K562 (cell line): ENCODE results near the gene ZMIZ1. TPM values are rescaled to one million over a fixed set of nuclear protein-coding genes. Genes with fewer than 3 reads are reported as not detected.

ENCODE experiments used
- EP300 ChIP-seq: IDR thresholded peaks from 2 replicates; pipeline ENCODE4 v1.6.1; 2012; ENCODE audit warnings: low read length, improper control_type of control experiment
- FOXK1 ChIP-seq: sonication (generic); formaldehyde crosslinking; IDR thresholded peaks from 2 replicates; pipeline ENCODE4 v1.8.0; 2022; ENCODE audit warnings: missing genetic modification reagents, mild to moderate bottlenecking, borderline replicate concordance
- HOXB6 ChIP-seq: fragments of 250-450 bp; sonication (Bioruptor Pico); IDR thresholded peaks from 2 replicates; pipeline ENCODE4 v1.5.1; 2022; ENCODE audit warnings: mild to moderate bottlenecking, borderline replicate concordance
- POLR2G ChIP-seq: fragments of 200-400 bp; formaldehyde crosslinking; IDR thresholded peaks from 2 replicates; pipeline ENCODE4 v1.6.1; 2017; ENCODE audit warnings: low read depth, mild to moderate bottlenecking, antibody characterized with exemption, low read length, moderate library complexity
- U2AF1 ChIP-seq: fragments of 200-400 bp; formaldehyde crosslinking; optimal IDR thresholded peaks from 2 replicates; pipeline ENCODE3; 2017; ENCODE audit warnings: mild to moderate bottlenecking, low read depth, low read length, moderate library complexity
- ZFP36 ChIP-seq: fragments of 150-350 bp; IDR thresholded peaks from 2 replicates; pipeline ENCODE4 v1.6.1; 2018; ENCODE audit warnings: low read length, low read depth; ENCODE audit not compliant: partially characterized antibody
- ZNF217 ChIP-seq: sonication (generic); formaldehyde crosslinking; IDR thresholded peaks from 2 replicates; pipeline ENCODE4 v1.8.0; 2022; ENCODE audit warnings: mild to moderate bottlenecking, missing genetic modification reagents
- polyA plus RNA-seq, 8 experiments: library from polyadenylated mRNA; depleted of rRNA in 4 of 8; stranded (reverse) in 5 of 8; unstranded in 3 of 8; fragments of >200 nt; fragmentation: Nextera tagmentation in 2 of 8; fragmentation: Illumina TruSeq in 1 of 8; extraction: Ambion mirVana in 2 of 8; extraction: Trizol in 1 of 8; gene quantifications; 2 replicates each; pipeline versions ENCODE4 v1.2.1 to v1.2.3, GENCODE V29; 2011 to 2014; ENCODE audit warnings: inconsistent platforms in 1 of 8, missing spikeins in 1 of 8
- total RNA-seq, 7 experiments: library from RNA; depleted of rRNA in 6 of 7; stranded (reverse); fragments of >200 nt in 6 of 7; fragmentation: Illumina TruSeq in 2 of 7; extraction: Trizol in 2 of 7; gene quantifications; 2 replicates each; pipeline versions ENCODE4 v1.2.1 to v1.2.3, GENCODE V29; 2011 to 2021; ENCODE audit warnings: low replicate concordance in 1 of 7
- TF ChIP-seq, protein P1 (sequence below): sonication (generic); formaldehyde crosslinking; IDR thresholded peaks from 2 replicates; pipeline ENCODE4 v1.8.0; 2022; ENCODE audit warnings: mild to moderate bottlenecking, low read depth, missing genetic modification reagents
- TF ChIP-seq, protein P2 (sequence below): fragments of 200-600 bp; sonication (generic); IDR thresholded peaks from one replicate; pipeline ENCODE4 v1.6.1; 2012; ENCODE audit warnings: mild to moderate bottlenecking, low read depth, low read length, inconsistent platforms
- TF ChIP-seq, protein P3 (sequence below), 2 experiments: IDR thresholded peaks; 2 replicates each; pipeline ENCODE4 v1.6.1; 2011; ENCODE audit warnings: borderline replicate concordance in 1 of 2, control low read depth in 1 of 2, low read depth in 1 of 2, low read length in 1 of 2, mild to moderate bottlenecking in 1 of 2, mixed read lengths in 1 of 2, moderate library complexity in 1 of 2; ENCODE audit not compliant: insufficient read depth in 1 of 2, insufficient read length in 1 of 2, poor library complexity in 1 of 2, severe bottlenecking in 1 of 2; ENCODE audit errors: extremely low read depth in 1 of 2
- TF ChIP-seq, protein P4 (sequence below): sonication (generic); formaldehyde crosslinking; IDR thresholded peaks from 2 replicates; pipeline ENCODE4 v1.8.1; 2022; ENCODE audit warnings: missing genetic modification reagents

Gene ZMIZ1
- total and polyA plus RNA-seq, 9 of the 15 experiments (the other 6 are each of a cell fraction or from before 2014, with no cell fraction given): 1.0 to 37.3 (median 4.3) TPM

DNA sequence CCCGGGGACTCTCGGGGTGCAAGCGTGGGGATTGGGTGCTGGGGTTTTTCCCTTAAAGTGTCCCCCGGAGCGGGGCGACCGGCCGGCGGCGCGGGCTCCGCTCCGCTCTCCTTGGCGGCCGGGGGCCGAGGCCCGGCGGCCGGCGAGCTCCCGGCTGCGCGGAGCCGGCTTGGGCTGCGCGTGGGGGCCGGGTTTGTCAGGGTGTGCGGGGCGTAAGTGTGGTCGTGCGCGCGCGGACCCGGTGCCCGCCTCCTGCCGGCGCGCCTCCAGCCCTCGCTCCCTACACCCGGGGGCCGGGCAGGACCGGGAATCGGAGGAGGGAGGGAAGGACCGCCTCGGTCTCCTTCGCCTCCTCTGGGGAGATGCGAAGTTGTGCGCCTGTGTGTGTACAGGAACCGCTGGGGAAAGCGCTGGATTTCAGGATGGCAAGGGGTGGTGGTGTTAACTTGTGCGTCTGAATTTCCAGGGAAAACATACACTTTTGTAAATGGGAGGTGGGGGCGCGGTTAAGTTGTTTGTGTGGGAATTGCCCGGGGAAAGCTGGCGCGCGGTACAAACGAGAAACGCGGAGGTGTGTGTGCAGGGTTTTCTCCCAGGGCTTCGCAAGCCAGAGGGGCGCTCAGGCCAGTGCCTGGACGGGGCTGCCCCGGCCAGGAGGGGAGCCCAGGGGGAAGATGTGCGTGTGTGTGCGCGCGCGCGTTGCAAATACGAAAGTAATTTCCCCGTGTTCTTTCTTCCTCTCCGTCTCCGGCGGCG, 737 bp downstream of the ZMIZ1 start (continued):
- TF ChIP-seq, protein P1, sequence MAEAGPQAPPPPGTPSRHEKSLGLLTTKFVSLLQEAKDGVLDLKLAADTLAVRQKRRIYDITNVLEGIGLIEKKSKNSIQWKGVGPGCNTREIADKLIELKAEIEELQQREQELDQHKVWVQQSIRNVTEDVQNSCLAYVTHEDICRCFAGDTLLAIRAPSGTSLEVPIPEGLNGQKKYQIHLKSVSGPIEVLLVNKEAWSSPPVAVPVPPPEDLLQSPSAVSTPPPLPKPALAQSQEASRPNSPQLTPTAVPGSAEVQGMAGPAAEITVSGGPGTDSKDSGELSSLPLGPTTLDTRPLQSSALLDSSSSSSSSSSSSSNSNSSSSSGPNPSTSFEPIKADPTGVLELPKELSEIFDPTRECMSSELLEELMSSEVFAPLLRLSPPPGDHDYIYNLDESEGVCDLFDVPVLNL (CRISPR knock-in tag): 0 out of 2 replicates have a peak, but pooled peaks have one; percentile 32
- TF ChIP-seq ZFP36 (no peak), HOXB6 (CRISPR knock-in tag) (no peak), U2AF1 (no peak), FOXK1 (CRISPR knock-in tag) (no peak), POLR2G (peak; percentile 45; the same call in 1 of the 2 replicates), EP300 (no peak), ZNF217 (CRISPR knock-in tag) (no peak)
- TF ChIP-seq, protein P2, sequence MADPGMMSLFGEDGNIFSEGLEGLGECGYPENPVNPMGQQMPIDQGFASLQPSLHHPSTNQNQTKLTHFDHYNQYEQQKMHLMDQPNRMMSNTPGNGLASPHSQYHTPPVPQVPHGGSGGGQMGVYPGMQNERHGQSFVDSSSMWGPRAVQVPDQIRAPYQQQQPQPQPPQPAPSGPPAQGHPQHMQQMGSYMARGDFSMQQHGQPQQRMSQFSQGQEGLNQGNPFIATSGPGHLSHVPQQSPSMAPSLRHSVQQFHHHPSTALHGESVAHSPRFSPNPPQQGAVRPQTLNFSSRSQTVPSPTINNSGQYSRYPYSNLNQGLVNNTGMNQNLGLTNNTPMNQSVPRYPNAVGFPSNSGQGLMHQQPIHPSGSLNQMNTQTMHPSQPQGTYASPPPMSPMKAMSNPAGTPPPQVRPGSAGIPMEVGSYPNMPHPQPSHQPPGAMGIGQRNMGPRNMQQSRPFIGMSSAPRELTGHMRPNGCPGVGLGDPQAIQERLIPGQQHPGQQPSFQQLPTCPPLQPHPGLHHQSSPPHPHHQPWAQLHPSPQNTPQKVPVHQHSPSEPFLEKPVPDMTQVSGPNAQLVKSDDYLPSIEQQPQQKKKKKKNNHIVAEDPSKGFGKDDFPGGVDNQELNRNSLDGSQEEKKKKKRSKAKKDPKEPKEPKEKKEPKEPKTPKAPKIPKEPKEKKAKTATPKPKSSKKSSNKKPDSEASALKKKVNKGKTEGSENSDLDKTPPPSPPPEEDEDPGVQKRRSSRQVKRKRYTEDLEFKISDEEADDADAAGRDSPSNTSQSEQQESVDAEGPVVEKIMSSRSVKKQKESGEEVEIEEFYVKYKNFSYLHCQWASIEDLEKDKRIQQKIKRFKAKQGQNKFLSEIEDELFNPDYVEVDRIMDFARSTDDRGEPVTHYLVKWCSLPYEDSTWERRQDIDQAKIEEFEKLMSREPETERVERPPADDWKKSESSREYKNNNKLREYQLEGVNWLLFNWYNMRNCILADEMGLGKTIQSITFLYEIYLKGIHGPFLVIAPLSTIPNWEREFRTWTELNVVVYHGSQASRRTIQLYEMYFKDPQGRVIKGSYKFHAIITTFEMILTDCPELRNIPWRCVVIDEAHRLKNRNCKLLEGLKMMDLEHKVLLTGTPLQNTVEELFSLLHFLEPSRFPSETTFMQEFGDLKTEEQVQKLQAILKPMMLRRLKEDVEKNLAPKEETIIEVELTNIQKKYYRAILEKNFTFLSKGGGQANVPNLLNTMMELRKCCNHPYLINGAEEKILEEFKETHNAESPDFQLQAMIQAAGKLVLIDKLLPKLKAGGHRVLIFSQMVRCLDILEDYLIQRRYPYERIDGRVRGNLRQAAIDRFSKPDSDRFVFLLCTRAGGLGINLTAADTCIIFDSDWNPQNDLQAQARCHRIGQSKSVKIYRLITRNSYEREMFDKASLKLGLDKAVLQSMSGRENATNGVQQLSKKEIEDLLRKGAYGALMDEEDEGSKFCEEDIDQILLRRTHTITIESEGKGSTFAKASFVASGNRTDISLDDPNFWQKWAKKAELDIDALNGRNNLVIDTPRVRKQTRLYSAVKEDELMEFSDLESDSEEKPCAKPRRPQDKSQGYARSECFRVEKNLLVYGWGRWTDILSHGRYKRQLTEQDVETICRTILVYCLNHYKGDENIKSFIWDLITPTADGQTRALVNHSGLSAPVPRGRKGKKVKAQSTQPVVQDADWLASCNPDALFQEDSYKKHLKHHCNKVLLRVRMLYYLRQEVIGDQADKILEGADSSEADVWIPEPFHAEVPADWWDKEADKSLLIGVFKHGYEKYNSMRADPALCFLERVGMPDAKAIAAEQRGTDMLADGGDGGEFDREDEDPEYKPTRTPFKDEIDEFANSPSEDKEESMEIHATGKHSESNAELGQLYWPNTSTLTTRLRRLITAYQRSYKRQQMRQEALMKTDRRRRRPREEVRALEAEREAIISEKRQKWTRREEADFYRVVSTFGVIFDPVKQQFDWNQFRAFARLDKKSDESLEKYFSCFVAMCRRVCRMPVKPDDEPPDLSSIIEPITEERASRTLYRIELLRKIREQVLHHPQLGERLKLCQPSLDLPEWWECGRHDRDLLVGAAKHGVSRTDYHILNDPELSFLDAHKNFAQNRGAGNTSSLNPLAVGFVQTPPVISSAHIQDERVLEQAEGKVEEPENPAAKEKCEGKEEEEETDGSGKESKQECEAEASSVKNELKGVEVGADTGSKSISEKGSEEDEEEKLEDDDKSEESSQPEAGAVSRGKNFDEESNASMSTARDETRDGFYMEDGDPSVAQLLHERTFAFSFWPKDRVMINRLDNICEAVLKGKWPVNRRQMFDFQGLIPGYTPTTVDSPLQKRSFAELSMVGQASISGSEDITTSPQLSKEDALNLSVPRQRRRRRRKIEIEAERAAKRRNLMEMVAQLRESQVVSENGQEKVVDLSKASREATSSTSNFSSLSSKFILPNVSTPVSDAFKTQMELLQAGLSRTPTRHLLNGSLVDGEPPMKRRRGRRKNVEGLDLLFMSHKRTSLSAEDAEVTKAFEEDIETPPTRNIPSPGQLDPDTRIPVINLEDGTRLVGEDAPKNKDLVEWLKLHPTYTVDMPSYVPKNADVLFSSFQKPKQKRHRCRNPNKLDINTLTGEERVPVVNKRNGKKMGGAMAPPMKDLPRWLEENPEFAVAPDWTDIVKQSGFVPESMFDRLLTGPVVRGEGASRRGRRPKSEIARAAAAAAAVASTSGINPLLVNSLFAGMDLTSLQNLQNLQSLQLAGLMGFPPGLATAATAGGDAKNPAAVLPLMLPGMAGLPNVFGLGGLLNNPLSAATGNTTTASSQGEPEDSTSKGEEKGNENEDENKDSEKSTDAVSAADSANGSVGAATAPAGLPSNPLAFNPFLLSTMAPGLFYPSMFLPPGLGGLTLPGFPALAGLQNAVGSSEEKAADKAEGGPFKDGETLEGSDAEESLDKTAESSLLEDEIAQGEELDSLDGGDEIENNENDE: no peak
- TF ChIP-seq, protein P3, sequence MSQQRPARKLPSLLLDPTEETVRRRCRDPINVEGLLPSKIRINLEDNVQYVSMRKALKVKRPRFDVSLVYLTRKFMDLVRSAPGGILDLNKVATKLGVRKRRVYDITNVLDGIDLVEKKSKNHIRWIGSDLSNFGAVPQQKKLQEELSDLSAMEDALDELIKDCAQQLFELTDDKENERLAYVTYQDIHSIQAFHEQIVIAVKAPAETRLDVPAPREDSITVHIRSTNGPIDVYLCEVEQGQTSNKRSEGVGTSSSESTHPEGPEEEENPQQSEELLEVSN (IDR thresholded peaks at IDR 0.05; ENCODE audit: borderline replicate concordance in 1 of 2, extremely low read depth in 1 of 2, insufficient read depth in 1 of 2, insufficient read length in 1 of 2, low read depth in 1 of 2, low read length in 1 of 2, poor library complexity in 1 of 2, severe bottlenecking in 1 of 2): peak in 1 of 2 experiments; percentile 2
- TF ChIP-seq, protein P4, sequence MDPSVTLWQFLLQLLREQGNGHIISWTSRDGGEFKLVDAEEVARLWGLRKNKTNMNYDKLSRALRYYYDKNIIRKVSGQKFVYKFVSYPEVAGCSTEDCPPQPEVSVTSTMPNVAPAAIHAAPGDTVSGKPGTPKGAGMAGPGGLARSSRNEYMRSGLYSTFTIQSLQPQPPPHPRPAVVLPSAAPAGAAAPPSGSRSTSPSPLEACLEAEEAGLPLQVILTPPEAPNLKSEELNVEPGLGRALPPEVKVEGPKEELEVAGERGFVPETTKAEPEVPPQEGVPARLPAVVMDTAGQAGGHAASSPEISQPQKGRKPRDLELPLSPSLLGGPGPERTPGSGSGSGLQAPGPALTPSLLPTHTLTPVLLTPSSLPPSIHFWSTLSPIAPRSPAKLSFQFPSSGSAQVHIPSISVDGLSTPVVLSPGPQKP (CRISPR knock-in tag): no peak
